Retina (tissue), 1 donor: ENCODE measurements around the gene EFEMP2.

ENCODE experiments used
- DNase-seq: peaks from one replicate; pipeline ENCODE4 v3.0.0-alpha.2; 2016

EFEMP2 gene

DNA sequence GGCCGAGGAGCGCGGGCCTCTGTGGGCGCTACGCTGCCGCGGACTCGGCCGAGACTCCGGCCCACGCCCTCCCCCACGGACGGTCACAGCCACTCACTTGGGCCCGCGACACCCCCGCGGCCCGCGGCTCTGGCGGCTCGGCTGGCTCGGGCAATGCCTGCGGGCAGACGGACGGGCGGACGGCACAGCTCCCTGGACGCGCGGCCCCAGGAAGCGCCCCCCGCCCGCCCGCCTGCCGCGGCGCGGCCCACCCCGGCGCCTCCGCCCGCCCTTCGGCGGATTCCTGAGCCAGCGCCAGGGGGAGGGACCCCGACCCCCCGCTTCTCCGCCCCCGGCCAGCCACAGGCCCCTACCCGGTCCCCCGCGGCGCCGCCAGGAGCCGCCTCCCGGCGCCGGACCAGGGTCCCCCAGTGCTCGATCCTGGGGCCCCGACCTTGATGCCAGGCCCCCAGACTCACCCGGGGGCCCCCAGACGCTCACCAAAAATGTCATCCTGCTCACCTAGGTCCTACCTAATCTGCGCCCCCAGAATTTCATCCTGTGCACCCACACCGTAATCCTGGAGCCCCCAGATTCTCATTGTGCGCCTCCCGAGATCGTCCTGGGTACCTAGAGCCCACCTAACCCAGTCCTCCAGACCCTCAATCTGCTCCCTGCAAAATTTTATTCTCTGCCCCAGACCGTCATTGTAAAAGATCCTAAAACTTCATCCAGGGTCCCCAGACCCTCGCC lies at the start of gene EFEMP2:
Gene EFEMP2, minus strand, starts transcription at position 215 of the 732 bp plus-strand sequence. CDS start 446 bp downstream, outside the sequence.
- DNase-seq, result no peak

DNA sequence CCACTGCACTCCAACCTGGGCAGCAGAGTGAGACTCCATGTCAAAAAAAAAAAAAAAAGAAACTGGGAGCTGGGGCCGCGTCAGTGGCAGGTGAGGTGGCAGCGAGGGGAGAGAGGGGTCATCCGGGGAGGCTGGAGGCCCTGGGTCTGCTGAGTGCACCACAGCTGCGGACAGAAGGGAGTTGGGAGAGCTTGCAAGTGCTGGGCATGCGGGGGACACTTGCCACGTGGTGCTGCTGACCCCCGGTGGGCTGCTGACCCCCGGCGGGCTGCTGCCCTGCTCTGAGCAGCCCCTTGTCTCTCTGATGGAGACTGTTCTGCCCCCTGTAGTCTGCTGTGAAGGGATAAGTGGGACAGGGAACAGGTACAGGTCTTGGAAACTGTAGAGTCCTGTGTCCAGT lies 49.3 kb upstream of the EFEMP2 start:
- no peak for DNase-seq

DNA sequence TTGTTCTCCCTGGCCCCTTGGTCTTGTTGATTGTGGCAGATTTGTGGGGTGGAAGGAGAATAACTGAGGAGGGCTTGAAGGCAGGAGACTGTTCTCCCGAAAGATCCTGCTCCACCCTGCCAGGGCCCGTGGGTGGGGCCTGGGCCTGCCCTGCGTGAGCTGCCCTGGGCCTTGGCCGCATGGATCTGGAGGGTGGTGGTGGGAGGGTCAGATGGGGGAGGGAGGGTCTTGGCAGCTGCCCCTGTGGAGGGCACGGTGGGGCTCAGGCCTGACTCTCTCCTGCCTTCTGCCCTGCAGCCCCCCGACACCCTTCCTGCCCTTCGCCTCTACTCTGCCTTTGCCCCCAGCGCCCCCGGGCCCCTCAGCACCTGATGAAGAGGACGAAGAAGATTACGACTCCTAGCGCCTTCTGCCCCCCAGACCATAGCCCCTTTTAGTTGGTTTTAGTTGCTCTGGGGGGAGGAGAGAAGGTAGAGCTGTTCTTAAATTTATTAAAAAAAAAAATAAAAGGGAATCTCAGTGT lies 48.5 kb upstream of the EFEMP2 start:
- DNase-seq, result no peak

DNA sequence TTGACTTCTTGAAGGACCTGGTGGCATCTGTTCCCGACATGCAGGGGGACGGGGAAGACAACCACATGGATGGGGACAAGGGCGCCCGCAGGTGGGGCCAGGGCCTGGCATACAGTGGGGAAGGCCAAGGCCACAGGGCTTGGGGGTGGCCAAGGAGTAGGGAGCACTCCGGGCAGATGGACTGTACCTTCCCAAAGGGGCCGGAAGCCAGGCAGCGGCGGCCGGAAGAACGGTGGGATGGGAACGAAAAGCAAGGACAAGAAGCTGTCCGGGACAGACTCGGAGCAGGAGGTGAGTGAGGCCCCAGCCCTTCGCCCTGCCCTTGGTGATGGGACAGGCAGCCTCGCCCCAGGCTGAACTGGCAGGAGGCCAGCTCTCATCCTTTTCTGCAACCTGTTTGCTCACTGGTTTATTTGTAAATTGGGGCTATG lies 47.8 kb upstream of the EFEMP2 start:
- DNase-seq, result no peak

DNA sequence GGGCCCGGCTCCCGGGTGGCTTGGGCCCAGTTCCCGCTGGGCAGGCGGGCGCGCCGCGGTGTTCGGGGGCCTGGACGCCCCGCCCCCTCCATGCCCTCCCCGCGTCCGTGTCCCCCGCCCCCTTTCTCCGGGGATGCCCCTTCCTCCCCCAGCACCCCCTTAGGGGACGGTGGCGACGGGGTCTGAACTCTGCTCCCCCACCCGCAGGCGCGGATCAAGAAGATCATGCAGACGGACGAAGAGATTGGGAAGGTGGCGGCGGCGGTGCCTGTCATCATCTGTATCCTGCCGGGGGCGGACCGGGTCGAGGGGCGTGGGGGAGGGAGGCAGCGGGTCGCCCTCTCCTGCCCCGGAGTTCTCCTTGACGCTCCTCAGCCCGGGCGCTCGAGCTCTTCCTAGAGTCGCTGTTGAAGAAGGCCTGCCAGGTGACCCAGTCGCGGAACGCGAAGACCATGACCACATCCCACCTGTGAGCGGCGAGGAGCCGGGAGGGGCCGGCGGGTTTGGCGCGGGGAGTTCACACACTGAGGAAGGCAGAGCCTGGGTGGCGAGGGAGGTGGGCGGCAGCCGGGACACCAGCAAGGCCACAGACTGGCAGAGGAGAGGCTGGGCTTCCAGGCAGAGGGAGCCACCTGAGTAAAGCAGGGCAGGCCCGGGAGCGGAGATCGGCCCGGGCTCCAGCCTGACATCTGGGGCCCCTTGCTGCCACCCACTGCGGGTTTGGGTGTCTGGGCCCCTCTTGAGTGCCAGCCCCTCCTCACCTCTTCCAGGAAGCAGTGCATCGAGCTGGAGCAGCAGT lies 47.2 kb upstream of the EFEMP2 start:
- peak; percentile 52 for DNase-seq

DNA sequence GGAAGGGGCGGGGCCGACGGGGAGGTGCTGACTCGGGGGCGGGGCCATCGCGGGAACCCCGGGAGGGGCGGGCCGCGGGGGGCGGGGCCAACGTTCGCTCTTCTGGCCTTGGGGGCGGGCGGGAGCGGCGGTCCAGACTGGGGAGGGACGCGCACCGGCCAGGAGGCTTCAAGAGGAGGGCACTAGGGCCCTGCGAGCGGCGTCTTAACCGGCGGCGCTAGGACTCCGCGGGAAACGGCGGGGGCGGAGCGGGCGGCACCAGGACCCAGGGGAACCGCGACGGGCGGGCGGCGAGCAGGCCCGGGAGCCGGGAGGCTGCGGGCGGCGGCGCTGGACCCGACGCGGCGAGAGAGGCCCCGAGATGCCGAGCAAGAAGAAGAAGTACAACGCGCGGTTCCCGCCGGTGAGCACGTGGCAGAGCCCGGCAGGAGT lies 46.6 kb upstream of the EFEMP2 start, which contains the start of gene DRAP1:
Gene DRAP1, plus strand, starts transcription at position 286 of the 432 bp plus-strand sequence. Its CDS starts 76 bp downstream, at position 362.
- DNase-seq, result peak; percentile 97

DNA sequence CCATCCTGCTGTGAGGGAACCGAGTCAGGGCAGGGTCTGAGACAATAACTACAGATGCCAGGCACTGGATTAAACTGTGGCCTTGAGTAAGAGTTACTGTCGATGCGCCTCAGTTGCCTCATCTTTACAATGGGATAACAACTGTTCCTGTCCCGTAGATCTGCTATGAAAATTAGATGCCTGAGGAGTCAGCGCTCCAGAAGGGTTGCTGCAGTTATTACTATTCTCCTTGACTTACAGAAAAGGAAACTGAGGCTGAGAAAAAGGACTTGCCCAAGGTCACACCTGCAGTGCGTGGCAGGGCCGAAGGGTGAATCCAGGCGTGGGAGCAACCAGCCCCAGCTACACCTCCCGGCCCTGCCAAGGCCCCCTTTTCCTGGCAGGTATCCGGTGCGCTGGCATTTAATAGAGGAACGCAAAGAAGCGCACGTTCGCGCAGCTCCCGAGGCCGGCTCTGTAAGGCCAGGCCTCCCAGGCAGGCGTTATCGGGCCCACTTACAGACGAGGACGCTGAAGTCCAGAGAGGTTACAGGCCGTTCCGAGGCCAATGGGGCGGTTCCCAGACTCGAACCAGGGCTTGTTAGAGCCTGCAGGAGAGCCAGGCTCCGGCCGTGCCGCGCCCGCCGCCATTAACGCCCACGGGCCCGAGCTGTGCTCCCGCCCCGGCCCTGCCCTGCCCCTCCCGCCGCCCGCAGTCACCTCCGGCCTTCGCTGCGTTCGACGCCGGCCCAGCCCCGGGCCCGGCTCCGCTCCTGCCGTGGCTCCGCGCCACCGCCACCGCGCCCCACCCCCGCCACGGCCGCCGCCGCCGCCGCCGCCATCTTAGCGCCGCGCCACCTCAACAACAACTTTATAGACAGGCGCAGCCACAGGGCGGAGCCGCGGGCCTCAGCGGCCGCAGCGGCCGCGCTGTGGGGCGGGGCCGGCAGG lies 45.9 kb upstream of the EFEMP2 start, which contains the start of gene C11orf68:
Gene C11orf68, minus strand, starts transcription at position 852 of the 930 bp plus-strand sequence. Its CDS starts 31 bp downstream, at position 821.
- DNase-seq, result peak; percentile 56

DNA sequence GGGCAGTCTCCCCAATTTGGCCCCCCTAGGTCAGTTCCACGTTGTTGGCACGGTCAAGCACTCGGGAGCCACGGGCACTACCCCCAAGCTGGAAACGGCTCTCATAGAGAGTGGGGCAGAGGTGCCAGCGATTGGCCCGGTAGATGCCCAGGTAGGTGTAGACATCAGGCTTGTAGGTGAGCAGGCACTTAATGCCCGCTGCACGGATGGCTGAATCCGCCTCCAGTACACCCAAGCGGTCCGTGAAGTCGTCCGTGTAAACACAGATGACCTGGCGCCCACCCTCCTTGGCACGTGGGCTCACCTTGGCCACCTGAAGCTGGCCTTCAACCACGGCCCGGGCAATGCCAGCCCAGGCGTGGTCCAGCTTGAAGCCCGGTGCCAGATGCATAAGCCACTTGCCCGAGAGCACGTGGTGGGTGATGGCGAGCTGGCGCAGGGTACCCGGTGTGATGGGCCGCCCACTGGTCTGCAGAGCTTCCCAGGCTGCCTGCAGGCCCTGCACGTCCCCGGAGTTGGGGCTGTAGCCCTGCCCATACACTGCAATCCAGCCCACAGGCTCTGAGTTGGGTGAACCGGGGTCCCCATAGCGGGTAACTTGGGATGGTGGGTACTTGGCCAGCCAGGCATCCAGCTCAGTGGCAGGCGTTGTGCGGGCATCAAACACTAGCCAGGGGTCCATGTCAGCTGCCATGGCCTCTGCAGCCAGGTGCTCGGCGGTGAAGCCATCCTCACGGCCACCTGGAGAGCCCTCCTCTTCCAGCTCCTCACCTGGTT lies 45.0 kb upstream of the EFEMP2 start:
- no peak for DNase-seq

DNA sequence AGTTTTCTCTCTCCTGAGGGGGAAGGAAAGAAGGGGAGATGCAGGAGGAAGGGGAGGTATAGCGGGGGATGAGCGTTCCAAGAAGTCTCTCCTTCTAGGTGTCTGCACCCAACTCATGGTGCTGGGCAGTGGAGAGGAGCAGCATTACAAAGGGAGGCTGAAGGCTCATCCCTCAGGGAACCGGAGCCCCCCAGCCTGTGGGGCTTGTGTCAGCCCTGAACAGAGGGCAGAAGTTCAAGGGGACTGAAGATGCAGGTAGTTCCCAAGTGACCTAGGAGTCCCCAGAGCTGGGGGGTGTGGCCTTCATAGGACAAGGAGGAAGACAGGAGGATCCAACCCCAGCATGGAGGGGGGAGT lies 44.5 kb upstream of the EFEMP2 start:
- no peak for DNase-seq

DNA sequence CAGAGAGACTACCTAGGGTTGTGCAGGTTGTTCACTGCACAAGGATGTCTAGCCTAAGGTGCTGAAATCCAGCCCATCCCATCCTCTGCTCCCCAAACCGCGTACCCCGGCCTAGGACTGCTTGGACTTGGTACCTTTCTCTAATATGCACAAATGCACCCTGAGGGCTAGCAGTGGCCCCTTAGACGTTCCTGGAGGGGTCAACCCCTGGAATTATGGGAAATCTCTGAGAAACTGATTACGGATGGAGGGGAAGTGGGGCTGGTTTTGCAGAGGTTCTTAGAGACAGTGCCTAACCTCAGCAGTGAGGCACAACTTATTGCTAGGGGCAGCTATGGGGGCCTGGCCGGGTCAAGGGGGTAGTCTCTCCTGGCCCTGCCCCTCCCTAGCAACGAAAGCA lies 43.8 kb upstream of the EFEMP2 start:
- DNase-seq, result no peak

DNA sequence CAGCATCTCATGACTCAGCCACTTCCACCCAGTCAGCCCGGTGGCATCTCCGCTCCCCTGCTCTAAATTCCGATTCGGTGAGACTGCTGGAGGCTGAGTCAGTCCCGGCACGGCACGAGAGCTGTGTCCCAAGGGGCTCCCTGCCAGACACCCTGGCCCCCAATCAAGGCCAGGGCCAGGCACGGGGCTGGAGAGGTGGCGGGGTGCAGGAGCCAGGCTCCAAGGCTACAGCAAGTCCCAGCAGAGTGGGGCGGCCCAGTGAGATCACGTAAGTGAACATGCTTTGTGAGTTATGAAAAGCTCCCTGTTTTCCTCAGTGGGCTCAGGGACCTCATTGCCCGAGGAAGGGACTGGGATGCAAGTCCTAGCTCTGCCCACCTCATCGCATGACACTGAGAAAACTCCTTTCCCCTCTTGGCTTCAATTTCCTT lies 43.2 kb upstream of the EFEMP2 start:
- no peak for DNase-seq

DNA sequence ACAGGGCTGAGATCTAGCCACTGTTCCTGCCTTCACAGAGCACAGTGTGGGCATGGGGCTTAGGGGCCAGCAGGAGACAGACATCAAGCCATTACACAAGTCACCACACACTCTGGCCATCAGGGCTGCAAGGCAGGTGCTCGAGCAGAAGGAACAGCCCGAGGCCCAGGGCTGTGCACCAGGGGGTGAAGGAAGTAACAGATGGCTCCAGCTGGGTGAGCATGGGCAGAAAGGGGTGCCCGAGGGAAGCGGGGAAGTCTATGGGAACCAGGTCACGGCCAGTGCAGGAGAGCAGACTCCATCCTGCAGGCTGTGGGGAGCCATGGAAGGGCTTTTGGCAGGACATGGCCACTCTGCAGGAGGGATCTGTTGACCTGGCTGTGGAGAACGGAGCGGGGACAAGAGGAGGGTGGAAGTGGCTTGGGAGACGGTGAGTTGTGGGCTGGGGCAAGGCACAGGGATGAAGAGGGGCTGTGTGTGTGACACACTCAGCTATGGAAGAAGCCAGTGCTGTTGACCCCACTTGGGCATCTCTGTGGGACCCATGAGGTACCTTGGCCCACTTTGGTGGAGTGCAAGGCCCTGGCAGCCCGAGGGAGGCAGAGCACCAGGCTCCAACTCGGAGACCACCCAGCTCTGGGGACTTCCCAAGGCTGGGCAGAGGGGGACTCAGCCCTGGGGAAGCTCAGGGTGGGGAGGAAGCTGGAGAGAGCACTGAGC lies 42.7 kb upstream of the EFEMP2 start:
- peak; percentile 55 for DNase-seq

DNA sequence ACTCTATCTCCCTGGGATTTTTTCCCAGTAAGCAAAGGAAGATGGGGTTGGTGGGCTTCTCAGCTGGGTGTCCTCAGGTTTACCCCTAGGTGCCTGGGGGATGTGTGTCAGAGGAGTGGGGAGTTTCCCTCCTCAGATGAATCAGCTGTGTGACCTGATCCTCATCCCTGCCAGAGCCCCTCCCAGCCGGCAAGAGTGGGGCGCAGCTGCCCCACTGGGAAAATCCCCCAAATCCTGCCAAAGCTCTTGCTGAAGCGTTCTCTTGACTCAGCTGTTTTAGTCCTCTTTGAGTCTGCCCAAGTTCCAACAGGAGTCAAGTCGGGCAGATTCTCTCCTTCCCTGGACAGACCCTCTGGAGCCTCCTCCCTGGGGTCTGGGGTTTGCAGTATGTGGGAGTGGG lies 40.2 kb upstream of the EFEMP2 start:
- no peak for DNase-seq

DNA sequence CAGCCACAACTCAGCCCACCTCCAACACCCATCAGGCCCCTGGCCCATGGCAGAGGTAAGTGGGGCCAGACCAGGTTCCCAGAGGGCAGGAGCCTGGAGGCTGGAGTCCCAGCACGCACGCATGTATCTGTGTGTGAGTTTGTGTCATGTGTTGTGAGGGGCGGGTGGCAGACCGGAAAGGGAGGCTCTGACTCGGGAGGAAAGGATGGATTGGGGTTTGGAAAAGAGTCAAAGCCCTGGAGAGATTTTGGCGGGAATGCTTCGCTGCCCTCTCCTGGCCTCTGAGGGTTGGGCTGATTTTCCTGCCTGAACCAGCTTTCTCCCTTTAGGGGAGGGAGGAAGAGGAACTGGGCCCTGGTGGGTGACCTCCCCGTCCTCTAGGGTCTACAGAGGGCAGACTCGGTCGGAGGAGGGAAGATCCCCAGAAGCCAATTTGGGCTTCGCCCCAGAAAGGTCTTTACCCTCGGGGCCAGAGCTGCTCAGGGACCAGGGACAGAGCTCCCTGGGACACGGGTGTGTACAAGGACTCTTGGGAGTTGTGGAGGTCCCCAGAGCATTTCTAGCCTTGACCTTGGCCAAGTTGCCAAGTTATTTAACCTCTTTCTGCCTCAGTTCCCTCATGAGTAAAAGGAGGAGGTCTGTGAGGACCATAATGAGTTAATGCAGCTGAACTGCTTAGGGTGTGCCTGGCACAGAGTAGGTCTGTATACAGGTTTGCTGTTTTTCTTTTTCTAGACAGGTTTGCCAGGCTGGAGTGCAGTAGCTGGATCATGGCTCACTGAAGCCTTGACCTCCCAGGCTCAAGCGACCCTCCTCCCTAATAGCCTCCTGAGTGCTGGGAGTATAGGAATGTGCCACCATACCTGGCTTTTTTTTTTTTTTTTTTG lies 39.3 kb upstream of the EFEMP2 start:
- no peak for DNase-seq

DNA sequence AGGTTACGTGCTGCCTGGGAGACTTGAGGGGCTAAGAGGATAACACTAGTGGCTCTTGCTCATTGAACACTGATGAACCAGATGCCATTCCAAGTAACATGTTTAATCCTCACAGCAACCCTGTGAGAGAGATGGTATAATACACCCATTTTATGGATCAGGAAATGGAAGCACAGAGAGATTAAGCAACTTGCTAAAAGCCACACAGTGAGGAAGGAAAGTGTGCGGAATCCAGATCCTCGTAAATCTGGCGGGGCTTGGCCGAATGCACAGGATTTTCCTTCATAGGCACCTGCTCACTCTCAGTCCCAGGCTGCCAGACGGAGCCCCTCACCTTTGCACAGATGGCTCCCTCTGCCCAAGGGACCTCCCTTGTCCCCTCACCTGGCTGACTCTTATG lies 35.3 kb upstream of the EFEMP2 start:
- DNase-seq, result no peak

DNA sequence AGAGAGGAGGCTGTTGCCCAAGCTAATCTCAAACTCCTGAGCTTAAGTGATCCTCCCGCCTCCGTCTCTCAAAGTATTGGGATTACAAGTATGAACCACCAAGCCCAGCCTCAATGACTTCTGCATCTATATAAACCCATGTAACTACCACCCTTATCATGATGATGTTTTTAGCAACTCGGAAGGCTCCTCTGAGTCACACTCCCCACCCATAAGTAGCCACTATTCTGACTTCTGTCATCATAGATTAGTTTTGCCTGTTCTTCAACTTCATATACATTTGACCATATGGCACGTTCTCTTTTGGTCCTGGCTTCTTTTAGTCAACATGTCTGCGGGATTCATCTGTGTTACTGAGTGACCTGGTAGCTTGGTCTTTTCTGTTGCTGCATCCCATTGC lies 34.0 kb upstream of the EFEMP2 start:
- DNase-seq, result no peak

DNA sequence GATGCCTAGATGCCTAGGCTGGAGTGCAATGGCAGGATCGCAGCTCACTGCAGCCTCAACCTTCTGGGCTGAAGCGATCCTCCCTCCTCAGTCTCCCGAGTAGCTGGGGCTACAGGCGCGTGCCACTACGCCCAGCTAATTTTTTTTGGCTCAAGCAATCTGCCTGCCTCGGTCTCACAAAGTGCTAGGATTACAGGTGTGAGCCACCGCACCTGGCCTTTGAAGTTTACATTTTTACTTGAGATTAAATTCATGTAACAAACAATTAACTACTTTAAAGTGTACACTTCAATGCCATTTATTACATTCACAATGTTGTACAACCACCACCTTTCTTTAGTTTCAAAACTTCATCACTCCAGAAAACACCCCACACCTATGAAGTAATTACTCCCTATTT lies 31.1 kb upstream of the EFEMP2 start:
- no peak for DNase-seq

DNA sequence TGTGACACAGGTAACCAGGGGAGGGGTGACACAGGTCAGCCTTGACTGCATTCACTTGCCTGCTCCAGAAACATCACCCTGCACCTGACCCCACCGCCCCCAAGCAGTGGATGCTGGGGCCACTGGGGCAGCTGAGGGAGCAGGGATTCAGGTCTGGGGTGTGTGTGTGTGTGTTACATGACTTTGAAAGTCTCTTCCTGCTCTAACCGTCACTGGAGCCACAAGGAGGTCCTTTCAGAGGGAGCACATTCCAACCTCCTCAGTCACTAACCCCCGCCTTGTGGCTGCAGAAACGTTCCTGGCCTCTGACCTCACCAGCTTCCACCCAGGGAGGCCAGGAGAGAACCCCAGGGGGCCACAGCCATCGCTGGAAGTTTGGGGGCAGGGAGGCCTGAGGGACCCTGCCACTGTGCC lies 30.5 kb upstream of the EFEMP2 start:
- DNase-seq, result no peak

DNA sequence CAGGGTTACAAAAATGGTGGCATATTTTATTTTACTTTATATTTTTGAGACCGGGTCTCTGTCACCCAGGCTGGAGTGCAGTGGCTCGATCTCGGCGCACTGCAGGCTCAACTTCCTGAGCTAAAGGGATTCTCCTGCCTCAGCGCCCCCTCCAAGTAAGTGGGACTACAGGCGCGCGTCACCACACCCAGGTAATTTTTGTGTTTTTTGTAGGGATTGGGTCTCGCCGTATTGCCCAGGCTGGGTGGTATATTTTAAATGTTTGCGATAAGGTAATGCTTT lies 28.2 kb upstream of the EFEMP2 start:
- DNase-seq, result no peak
